Measurements from ENCODE around the gene STAT3.

STAT3 gene

GRCh38 chr17:42348104-42348503, 40.1 kb downstream of the STAT3 start (continued):
- no peak for TF ChIP-seq OSR1 (CRISPR knock-in tag; IDR thresholded peaks at IDR 0.05)
- TF ChIP-seq ARNTL (CRISPR knock-in tag; IDR thresholded peaks at IDR 0.05; ENCODE audit: borderline replicate concordance, low read depth) = no peak
- no peak for TF ChIP-seq POU6F1 (CRISPR knock-in tag; IDR thresholded peaks at IDR 0.05; ENCODE audit: borderline replicate concordance, low read depth)
- TF ChIP-seq CSDC2 (CRISPR knock-in tag; IDR thresholded peaks at IDR 0.05) = no peak

- ATAC-seq = no peak; the same call in 2 of the 3 replicates
- no peak for TF ChIP-seq ZC3H10 (CRISPR knock-in tag; IDR thresholded peaks at IDR 0.05)
- no peak for TF ChIP-seq POU6F1 (CRISPR knock-in tag; IDR thresholded peaks at IDR 0.05; ENCODE audit: borderline replicate concordance, low read depth)
- no peak for TF ChIP-seq TSHZ2 (CRISPR knock-in tag; IDR thresholded peaks at IDR 0.05)
- TF ChIP-seq TCF4 (CRISPR knock-in tag; IDR thresholded peaks at IDR 0.05; ENCODE audit: borderline replicate concordance) = no peak
- no peak for TF ChIP-seq ESRRG (CRISPR knock-in tag; IDR thresholded peaks at IDR 0.05)
- no peak for TF ChIP-seq GLIS3 (CRISPR knock-in tag; IDR thresholded peaks at IDR 0.05)
- TF ChIP-seq BACH2 (CRISPR knock-in tag; IDR thresholded peaks at IDR 0.05; ENCODE audit: borderline replicate concordance) = no peak
- TF ChIP-seq TOX (CRISPR knock-in tag; IDR thresholded peaks at IDR 0.05; ENCODE audit: borderline replicate concordance) = no peak
- no peak for TF ChIP-seq CSRNP3 (CRISPR knock-in tag; IDR thresholded peaks at IDR 0.05)
- TF ChIP-seq SNAI2 (CRISPR knock-in tag; IDR thresholded peaks at IDR 0.05) = no peak
- no peak for TF ChIP-seq ARNTL (CRISPR knock-in tag; IDR thresholded peaks at IDR 0.05; ENCODE audit: borderline replicate concordance, low read depth)
- no peak for TF ChIP-seq ISL1 (CRISPR knock-in tag; IDR thresholded peaks at IDR 0.05)
- TF ChIP-seq CREB5 (CRISPR knock-in tag; IDR thresholded peaks at IDR 0.05; ENCODE audit: low read depth) = no peak
- TF ChIP-seq ZFP3 (CRISPR knock-in tag; IDR thresholded peaks at IDR 0.05) = no peak
- TF ChIP-seq ZNF565 (CRISPR knock-in tag; conservative IDR thresholded peaks at IDR 0.05; ENCODE audit: low read depth) = no peak
- TF ChIP-seq CSDC2 (CRISPR knock-in tag; IDR thresholded peaks at IDR 0.05) = no peak
- no peak for TF ChIP-seq PATZ1 (CRISPR knock-in tag; IDR thresholded peaks at IDR 0.05; ENCODE audit: borderline replicate concordance)
- TF ChIP-seq OSR1 (CRISPR knock-in tag; IDR thresholded peaks at IDR 0.05) = no peak
- no peak for TF ChIP-seq ZFP30 (CRISPR knock-in tag; IDR thresholded peaks at IDR 0.05)
- TF ChIP-seq PPARA (CRISPR knock-in tag; IDR thresholded peaks at IDR 0.05; ENCODE audit: borderline replicate concordance) = no peak
These were observed 40.6 kb downstream of the STAT3 start for GRCh38 chr17:42347606-42348005.

Measured in SK-N-SH treated with all-trans-retinoic acid at 6 μM for 48 hours (cell line).